SKM-1 (cell line): Measurements from ENCODE around the gene GPR45.

Source experiments
- DNase-seq: peaks from one replicate; lab custom pipeline; 2025; ENCODE audit not compliant: unreplicated experiment; lab: John Stamatoyannopoulos, UW

GPR45 gene

DNA sequence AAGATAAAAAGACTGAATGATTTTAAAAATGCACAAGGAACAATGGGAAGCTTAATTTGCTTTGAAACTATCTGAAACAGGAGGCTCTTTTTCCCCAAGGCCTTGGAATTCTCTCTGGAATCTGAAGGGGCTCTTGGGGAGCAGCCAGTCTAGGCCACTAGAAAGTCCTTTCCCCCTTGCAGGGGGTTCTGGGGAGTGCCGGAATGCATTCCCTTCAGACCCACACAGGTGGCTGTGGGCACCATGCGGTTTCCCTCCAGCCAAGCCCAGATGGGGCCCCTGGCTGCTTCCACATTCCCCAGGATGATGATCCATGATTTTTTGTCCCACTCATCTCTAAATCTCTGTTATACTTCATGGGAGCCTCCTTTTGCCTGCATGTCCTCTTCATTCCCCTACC lies 10.7 kb downstream of the GPR45 start:
- no peak for DNase-seq

DNA sequence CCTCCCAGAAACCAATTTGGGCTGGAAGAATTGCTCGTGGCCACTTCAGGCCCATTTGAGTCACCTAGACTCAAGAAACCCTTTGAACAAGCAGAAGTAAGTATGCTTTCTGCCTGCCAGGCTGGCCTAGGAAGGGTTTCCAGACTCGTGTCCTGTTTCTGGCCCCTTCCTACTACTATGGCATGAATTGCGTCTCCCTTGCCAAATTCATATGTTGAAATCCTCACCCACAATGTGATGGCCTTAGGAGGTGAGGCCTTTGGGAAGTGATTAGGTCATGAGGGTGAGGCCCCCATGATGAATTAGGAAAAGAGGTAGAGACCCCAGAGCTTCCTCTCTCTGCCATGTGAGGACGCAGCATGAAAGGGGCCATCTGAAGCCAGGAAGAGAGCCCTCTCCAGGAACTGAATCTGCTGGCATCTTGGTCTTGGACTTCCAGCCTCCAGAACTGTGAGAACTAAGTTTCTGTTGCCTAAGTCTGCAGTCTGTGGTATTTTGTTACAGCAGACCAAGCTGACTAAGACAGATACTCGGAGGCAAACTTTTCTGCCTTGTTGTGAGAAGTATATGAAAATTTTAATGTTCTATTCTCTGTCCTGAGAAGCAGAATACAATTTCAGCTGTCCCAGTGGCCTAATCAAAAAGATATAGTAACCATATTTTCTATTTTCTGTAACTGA lies 13.1 kb downstream of the GPR45 start:
- DNase-seq: peak; percentile 80

DNA sequence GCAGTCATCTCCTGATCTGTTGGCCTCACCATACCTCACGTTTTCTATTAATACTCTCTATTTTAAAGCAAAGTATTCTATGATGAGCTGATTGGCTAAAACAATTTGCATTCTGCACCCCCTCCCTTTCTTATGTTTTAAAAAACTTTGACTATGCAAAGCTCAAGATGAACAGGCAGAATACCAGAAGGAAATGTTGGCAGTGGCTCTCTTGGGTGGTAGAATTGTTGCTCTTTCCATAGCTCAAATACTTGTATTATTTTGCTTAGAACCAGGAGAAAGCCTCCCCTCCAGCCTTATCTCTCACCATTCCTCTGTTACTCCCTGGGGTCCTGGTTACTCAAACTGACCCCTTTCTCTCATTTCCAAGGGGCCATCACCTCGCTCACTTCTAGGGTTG lies 14.4 kb downstream of the GPR45 start:
- no peak for DNase-seq

DNA sequence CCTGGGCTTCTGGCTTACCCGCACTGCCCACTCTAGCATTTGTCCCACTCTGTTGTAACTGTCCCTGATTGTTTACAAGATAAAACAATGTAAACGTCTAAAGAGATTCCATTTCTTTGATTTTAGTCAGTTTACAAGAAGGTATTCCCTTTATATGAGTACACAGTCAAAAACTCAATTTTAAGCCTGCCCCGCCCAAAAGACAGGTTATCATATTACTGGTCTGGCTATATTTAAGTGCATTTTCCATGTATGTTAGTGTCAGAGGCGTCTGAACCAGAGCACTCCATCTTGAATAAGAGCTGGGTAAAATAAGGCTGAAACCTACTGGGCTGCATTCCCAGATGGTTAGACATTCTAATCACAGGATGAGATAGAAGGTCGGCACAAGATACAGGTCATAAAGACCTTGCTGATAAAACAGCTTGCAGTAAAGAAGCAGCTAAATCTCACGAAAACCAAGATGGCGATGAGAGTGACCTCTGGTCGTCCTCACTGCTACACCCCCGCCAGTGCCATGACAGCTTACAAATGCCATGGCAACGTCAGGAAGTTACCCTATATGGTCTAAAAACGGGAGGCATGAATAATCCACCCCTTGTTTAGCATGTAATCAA lies 15.0 kb downstream of the GPR45 start:
- no peak for DNase-seq

DNA sequence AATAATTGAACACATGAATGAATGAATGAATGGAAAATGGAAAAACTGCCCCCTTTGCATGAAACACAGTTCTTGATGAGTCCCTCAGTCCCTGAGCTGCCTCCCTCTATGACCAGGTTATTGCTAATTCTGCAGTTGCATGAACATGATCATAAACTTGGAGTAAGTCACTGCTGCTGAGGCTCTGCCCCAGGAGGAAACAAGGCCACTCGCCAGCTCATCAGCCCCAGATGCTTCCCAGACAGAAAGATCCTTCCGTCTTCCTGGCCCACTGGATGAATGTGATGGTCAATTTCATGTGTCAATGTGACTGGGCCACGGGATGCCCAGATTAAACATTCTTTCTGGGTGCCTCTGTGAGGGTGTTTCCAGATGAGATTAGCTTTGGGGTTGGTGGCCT lies 16.4 kb downstream of the GPR45 start:
- DNase-seq: no peak

DNA sequence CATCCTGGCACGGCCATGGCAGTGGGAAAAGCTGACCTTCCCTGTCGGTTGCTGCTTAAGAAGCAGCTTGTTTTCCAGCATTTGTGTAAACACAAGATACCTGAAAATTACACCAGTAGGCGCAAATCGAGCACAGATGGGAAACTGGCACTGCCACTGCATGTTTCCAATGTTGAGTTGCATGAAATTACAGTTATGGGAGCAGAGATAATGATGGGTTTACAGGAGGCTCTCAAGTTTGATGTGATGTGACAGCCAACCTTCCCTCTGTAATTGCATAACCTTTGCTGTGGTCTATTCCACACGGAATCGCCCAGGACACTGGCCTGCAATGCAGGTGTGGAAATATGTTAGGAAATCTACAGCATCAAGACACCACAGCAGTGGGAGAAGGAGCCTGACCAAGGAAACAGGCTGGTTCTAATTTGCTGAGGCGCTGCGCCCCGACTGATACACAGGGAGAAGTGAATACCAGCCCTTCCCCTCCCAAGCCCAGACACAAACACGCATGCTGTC lies 17.4 kb downstream of the GPR45 start:
- no peak for DNase-seq

DNA sequence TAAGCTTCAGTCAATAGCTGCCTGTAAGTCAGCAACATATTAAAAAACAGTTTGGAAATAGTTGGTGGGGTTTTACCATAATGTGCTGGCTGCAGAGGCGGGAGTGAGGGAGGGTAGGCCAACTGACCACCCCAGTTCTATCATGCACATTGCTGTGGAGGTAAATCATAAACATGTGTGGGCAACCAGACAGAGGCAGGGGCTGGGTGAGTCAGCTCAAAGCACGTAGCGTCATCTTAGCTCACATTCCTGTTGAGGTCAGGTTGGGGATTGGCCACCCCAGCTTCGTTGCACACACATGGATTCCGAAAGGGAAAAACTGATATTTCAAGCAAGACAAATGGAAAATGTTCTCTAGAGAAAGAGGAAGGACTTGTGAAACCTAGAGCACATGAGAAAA lies 19.5 kb downstream of the GPR45 start:
- no peak for DNase-seq

DNA sequence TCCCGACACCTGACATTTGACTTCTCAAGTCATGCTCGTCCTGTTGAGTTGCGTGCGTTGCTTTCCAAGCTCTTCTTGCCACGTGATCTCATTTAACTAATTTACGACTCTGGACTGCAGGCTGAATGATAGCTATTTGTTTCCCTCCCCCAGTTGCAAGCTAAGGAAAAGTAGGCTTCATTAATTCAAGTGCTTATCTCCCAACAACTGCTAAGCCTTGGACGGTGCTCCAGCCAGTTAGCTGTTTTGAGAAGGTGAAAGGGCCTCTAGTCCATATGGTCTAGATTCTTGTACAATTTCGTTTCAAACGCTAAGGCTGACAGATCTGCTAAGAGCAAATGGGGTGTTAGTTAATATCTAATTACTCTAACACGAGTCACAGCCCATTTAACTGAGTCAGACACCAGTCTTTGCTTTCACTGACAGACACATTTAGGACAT lies 21.1 kb downstream of the GPR45 start:
- DNase-seq: no peak

DNA sequence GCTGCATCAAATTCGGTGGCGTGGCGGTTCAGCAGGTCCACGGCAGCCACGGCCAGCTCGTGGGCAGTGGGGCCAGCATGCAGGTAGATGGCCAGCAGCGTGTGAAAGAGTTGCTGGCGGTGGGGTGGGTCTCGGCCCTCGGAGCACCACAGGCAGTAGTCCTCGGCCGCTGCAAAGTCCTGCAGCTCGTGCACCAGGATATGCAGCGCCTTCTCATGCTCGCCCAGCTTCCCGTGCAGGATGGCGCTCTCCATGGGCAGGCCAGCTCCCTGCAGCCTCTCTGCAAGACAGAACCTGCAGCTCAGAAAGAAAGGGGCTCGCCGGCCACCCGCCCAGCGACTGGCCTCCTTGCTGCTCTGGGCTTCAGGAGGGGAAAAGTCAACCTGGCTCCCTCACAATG lies 27.9 kb downstream of the GPR45 start:
- DNase-seq: no peak

DNA sequence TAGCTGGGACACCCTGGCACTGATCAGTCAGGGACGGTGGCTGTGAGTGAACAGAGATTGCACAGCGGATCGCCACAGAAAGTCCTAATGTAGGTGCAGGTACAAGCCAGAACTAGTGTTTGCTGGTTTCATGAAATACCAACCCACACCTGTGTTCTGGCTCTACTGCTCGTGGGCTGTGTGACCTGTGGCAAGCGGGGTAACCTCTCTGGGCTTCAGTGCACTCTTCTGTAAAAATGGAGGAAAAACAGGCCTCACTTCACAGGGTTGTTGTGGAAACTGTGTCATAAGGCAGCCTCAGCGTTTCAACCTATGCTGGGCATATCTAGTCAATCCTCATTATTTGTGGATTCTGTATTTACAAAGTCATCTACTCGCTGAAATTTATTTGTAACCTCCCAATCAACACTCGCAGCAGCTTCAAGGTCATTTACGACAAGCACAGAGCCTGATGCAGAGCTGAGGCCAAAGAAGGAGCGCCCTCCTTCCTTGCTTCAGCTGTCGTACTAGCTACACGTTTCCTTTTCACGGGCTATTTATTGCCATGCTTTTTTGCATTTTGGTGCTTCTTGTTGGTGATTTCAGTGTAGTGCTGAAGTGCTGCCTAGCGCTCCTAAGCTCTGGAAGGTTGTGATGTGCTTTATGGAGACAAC lies 30.0 kb downstream of the GPR45 start:
- no peak for DNase-seq

DNA sequence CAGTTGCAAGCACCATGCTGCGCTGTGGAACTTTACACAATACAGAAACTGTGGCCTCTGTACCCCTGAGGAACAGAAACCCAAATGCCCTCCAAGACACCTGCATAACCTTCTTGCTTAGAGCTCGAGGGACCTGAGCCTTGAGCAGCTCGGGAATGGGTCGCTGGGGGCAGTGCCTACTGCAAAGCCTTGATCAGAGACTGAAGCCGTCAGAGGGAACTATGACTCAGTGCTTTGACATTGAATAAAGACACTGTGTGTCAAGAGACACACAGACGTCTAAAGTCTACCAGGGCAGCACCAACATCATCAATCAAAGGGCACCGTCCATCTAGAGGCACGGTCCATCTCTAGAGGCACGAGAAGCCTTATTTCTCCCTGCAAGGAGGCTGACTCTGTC lies 30.6 kb downstream of the GPR45 start:
- DNase-seq: no peak

DNA sequence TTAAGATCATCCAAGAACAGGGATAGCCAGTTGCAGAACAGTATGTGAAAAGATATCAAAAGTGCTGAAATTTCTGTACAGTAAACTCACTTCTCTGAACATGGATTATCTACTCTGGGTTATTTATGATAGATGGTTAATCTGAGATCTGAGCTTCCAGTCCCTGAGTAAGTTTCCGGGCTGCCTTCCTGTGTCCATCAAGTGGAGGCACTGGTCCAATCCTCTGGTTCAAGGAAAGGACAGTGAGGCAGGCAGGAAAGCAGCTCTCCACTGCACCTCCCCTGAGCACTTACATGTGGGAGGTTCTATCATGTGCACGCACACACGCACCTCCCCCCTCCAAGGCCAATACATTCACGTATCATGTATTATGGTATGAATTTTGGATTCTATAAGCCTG lies 32.5 kb downstream of the GPR45 start:
- no peak for DNase-seq

DNA sequence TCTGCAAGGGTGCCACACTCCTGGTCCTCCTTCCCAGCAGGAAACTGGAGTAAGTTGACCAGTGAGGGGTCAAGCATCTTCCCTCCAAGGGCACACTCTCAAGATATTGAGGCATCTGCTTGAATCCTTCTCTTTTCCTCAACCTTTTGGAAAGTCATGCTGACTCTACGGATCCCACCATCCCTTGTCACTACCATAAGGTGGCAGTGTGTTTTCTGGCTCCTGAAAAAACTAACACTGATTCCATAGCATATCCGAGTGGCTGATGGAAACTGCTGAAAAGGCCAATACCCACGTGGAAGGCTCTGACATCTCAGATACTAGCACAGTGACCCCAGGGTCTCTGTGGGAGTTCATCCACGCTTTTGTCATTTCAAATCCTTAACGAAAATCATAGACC lies 37.1 kb downstream of the GPR45 start:
- DNase-seq: no peak

DNA sequence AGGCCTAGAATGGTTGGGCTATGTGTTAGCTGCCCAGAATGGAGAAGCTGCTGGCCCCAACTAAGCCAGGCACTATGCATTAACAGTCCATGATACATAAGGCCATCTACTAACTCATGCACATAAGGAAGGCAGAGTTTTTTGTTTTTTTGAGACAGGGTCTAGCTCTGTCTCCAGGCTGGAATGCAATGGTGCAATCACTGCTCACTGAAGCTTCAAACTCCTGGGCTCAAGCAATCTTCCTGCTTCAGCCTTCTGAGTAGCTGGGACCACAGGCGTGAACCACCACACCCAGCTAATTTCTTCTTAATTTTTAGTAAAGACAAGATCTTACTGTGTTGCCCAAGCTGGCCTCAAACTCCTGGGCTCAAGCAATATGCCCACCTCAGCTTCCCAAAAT lies 37.6 kb downstream of the GPR45 start:
- DNase-seq: no peak

DNA sequence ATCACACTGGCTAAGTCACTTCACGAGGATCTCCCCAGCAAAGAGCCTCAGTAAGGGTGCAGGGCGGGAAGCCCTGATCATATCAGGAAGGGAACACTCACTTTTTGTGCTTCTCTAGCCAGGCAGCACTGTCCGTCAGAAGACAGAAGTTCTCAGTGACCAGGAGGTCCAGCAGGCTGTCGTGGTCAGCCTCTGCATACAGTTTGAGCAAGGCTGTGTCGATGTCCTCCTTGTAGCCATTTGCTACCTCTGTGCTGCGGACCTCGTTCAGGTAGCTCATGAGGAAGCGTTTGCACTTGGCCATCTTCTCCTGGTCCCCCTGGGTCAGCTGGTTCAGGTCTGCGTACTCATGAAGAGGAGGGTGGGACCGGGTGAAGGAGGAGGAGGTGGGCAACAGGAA lies 38.7 kb downstream of the GPR45 start:
- no peak for DNase-seq

DNA sequence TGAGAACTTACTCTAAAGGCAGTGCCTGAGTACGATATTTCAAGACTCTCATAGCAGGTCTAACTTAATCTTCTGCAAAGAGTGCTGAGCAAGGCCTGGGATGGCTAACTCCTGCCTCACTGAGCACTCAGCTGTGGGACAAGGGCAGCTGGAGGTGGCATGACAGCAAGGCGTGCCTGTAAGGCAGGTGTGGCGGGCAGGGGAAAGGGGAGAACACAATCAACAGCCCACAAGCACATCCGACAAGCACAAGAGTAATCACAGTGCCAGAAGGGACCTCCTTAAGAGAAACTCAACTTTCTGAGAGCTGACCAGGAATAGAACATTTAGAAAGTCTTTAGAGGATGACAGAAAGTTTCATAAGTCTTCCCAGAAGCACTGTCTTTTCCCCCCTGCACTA lies 42.0 kb downstream of the GPR45 start:
- no peak for DNase-seq

DNA sequence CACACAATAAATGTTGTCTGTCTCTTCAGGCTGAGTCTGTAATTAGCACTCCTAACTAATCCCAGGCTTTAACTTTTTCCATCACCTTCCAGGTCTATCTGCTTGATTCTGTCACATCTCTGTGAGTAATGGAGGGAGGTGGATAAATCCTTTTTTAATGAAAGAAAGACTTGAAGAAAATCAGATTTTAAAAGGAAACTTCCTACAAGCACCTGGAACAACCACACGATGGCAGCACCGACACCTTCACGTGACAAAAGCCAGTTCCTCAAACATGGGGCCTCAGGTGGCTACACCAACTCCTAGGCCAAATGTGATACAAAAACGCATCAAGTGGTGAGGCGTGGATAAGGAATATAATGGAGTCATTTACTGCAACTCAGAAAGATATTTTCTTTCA lies 46.1 kb downstream of the GPR45 start:
- peak; percentile 22 for DNase-seq

DNA sequence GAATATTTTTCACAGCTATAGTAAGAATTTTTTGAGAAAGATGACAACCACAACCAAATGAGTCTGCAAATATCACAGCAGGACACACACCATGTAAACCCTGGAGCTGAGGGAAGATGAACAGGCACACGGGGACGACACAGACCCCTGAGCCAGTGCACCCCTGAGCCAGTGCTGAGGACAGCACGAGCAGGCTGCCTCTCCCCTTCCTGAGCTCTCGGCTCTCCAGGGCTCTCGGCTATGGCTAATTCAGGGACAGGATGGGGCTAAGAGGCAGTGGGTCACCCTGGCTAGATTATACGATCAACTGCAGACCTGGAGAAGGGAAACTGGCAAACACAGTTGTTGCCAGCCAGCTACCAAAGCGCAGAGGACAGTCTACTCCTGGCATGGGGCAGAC lies 46.6 kb downstream of the GPR45 start:
- DNase-seq: no peak

DNA sequence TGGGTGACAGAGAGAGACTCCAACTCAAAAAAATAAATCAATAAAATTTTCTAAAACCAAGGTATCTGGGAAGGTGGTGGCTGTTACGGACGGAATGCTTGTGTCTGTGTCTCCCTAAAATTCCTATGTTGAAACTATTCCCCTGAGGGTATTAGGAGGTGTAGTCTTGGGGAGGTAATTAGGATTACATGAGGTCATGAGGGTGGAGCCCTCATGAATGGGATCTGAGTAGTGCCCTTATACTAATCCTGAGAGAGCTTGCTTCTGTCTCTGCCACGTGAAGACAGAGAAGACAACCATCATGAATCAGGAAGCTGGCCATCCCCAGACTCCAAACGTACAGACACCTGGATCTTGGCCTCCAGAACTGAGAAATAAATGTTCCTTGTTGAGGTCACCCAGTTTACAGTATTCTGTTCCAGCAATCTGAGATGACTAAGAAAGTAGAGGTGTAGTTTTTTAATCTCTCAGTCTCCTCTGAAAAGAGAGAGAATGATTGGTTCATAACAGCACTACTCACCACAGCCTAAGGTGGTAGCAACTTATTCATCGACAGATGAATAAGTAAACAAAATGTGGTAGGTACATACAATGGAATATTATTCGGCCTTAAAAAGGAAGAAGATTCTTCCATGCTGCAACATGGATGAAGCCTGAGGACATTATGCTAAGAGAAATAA lies 49.6 kb downstream of the GPR45 start:
- no peak for DNase-seq

DNA sequence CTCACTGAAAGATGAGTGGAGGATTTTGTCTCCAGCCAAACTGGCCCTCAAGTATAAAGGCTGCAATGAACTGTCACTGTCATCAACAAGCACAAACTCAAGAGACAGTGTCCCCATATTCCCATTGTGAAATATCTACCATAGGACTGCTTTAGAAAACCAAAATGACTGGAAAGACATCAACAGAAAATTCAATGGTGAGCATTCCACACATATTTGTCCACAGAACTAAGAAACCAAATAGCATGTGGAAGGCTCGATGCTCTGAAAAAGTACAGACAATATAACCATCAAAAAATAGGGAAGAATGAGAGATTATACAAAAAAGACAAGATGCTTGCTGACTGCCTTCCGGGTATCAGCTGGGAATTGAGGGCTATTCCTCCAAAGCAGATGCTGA lies 50.4 kb downstream of the GPR45 start:
- DNase-seq: no peak
